GM21390 (cell line): ENCODE results near the gene C12orf42.
"Not testable (repeated sequence)": the region's sequence is repeated elsewhere in the genome, so short reads cannot be mapped to it uniquely, and the experiment has no call there.

ENCODE experiments used
- ATAC-seq: cut with Tn5 transposase; IDR thresholded peaks from one replicate; pipeline ENCODE4 v1.9.1; 2021; ENCODE audit not compliant: unreplicated experiment

Gene C12orf42

GRCh38 chr12:103425674-103426073 is 70.1 kb downstream of the C12orf42 start:
- ATAC-seq: not testable (repeated sequence)

- not testable (repeated sequence) for ATAC-seq
These were observed 70.8 kb downstream of the C12orf42 start for GRCh38 chr12:103424849-103425586.

GRCh38 chr12:103423516-103423910 is 72.3 kb downstream of the C12orf42 start:
- no peak for ATAC-seq

- no peak for ATAC-seq
These were observed 72.8 kb downstream of the C12orf42 start for GRCh38 chr12:103422746-103423515.

GRCh38 chr12:103422328-103422727 is 73.4 kb downstream of the C12orf42 start:
- ATAC-seq: no peak

GRCh38 chr12:103421402-103421801 is 74.4 kb downstream of the C12orf42 start:
- ATAC-seq: no peak

- no peak for ATAC-seq
These were observed 80.1 kb downstream of the C12orf42 start for GRCh38 chr12:103415681-103416080.

GRCh38 chr12:103401421-103401820 is 94.3 kb downstream of the C12orf42 start:
- ATAC-seq: no peak

GRCh38 chr12:103399986-103400385 is 95.8 kb downstream of the C12orf42 start:
- no peak for ATAC-seq

GRCh38 chr12:103397536-103397935 is 98.2 kb downstream of the C12orf42 start:
- no peak for ATAC-seq

- ATAC-seq: peak; percentile 96
These were observed 103.0 kb downstream of the C12orf42 start for GRCh38 chr12:103392722-103393121.

GRCh38 chr12:103391103-103391502 is 104.7 kb downstream of the C12orf42 start:
- ATAC-seq: no peak

- ATAC-seq: no peak
These were observed 108.4 kb downstream of the C12orf42 start for GRCh38 chr12:103387385-103387784.

- ATAC-seq: no peak
These were observed 109.3 kb downstream of the C12orf42 start for GRCh38 chr12:103386451-103386850.

GRCh38 chr12:103382736-103383346 is 112.9 kb downstream of the C12orf42 start:
- ATAC-seq: no peak

GRCh38 chr12:103382119-103382518 is 113.6 kb downstream of the C12orf42 start:
- no peak for ATAC-seq

GRCh38 chr12:103379670-103380069 is 116.1 kb downstream of the C12orf42 start:
- no peak for ATAC-seq

GRCh38 chr12:103373088-103373523 is 122.7 kb downstream of the C12orf42 start:
- ATAC-seq: no peak

- peak; percentile 86 for ATAC-seq
These were observed 125.8 kb downstream of the C12orf42 start for GRCh38 chr12:103369929-103370328.

- no peak for ATAC-seq
These were observed 127.6 kb downstream of the C12orf42 start for GRCh38 chr12:103368167-103368566.

GRCh38 chr12:103354403-103354802 is 141.4 kb downstream of the C12orf42 start:
- no peak for ATAC-seq

- no peak for ATAC-seq
These were observed 141.9 kb downstream of the C12orf42 start for GRCh38 chr12:103353913-103354312.
